GF-D8 (cell line): ENCODE results near the gene ARMS2.

Experiments used
- DNase-seq: peaks from one replicate; lab custom pipeline; 2025; lab: John Stamatoyannopoulos, UW

The ARMS2 gene

DNA sequence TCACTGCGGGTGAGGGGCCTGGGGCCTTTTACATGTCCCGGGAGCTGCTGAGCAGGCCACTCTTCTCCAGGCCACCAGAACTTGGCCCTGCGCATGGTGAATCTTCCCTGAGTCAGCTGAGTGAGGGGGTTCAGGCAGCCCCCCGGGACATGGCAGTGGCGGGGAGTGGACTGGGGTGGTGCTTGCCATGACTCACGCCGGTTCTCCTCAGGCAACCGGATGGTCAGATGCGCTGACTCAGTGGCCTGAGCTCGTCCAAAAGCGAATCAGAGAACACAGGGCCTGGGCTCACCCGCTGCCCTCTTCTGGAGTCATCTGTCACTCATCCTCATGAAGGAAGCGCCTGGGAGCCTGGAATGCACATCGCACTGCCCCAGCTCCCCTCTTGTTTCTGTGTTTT lies 40.4 kb downstream of the ARMS2 start:
- DNase-seq, result no peak

DNA sequence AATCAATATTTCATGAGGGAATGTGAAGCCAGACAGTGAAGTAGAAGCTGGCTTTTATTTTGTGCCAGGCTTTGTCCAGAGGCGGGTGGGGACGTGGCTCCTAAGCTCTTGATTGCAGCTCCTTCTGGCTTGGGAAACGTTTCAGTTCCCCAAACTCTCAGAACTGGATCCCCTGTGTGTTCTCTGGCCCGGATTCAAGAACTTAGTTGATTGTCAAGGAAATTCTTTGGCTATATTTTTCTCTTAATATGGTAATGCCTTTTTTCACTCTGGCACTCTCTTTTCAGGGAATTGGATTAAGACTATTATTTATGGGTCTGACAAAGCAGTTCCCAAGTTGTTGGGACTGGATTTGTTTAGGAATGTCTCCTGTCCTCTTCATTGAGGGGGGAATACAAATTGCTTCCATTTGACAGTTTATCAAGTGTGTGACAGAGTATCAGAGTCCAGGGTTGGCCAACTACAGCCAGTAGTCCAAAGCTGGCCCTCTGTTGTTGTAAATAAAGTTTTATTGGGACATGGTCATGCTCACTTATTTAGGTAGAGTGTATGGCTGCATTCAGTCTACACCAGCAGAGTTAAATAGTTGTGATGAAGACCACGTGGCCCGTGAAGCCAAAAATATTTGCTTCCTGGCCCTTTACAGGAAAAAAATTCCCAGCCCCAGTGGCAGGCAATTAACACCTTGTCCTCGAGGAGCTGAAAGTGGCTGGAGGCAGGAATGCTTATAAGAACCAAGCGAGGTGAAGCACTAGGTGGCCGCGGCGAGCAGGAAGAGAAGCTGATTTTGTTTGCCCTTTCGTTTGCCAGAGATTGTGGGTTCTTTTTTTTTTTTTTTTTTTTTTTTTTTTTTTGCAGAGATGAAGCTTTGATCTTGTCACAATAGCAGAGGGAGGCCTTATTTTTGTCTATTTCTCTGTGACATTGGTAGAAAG lies 41.2 kb downstream of the ARMS2 start:
- no peak for DNase-seq

DNA sequence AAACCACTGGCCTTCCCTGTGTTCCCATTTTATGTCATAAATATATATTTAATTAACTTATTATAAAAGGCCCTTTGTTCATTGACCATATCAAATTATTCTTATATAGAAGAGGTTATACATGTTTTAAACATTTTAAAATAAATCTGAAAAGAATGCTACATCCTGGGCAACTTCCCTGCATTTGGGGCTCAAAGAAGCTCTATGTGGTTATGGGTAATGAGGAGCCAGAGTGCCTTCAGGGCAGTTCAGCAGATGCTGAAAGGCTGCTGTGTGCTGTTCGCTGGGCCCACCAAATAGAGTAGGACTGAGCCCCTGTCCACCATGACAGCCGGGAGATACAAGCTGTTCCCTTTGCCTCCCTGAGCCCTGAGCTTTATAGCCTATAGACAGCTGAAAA lies 42.8 kb downstream of the ARMS2 start:
- no peak for DNase-seq

DNA sequence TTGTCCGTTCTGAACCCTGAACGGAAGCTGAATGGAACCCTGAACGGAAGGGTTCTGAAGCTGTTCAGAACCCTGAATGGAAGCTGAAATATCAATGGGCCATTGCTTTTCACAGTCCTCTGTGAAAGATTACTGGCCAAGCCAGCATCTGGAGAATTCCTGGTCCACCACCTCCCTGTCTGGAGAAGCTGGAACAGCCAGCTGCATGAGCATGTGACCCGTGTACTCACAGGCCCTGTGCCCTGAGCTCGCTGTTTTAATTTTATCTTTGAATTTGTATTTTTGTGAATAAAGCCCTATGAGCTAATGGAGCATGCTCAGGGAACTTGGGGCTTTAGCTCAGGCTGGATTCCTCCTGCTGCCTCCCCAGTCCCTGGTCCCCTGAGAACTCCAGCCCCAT lies 44.1 kb downstream of the ARMS2 start:
- DNase-seq, result no peak

DNA sequence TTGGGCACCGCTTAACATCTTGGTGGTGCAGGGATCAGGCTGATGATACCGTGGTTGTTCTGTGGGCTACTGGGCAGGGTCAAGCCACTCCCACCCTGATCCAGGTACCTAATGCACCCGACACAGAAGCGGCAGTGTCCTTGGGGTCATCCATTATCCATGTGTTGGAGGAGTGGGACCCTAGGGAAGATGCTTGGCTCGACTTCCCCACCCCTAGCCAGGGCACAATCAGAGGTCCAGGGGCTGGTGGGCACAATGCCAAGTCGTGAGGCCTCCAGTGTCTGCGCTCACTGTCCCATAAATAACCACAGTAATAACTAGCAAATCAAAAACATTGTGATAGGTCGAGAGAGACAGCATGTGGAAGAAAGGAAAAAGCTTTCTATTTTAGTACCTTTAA lies 44.6 kb downstream of the ARMS2 start:
- no peak for DNase-seq

DNA sequence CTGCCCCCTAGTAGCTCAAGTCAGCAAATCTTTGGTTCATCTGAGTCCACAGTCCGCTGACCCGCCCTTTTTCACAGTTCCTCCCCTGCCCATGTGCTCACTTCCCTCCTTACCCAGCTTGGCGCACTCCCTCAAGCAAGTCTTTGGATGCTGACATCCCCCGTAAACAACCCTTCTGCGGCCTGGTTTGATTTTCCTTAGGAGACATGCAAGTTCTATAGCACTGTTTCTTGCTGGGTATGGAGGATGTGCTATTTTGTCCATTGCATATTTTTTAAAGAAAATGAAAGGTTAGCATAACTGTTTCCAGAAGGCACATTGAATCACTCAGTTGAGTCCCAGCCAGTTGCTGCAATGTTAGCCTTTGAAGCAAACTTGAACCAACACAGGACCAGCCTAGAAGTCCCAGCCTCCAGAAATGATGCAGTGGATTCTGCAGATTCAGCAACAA lies 45.1 kb downstream of the ARMS2 start:
- DNase-seq, result no peak

DNA sequence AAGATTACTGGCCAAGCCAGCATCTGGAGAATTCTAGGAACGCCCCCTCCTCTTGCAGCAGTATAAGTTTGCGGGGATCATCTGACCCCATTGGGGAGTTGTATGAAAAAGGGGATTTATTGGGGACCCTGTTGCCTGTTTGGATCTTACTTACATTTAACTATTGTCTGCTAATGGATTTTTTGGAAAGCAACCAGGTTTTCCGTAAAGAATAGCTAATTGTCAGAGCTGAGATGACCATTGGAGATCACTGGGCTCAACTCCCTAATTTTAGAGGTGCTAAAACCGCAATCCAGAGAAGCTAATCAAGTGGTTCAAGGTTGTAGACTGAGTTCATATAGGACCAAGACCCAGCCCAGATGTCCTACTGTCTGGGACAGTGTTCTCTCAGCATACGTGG lies 45.7 kb downstream of the ARMS2 start:
- no peak for DNase-seq

DNA sequence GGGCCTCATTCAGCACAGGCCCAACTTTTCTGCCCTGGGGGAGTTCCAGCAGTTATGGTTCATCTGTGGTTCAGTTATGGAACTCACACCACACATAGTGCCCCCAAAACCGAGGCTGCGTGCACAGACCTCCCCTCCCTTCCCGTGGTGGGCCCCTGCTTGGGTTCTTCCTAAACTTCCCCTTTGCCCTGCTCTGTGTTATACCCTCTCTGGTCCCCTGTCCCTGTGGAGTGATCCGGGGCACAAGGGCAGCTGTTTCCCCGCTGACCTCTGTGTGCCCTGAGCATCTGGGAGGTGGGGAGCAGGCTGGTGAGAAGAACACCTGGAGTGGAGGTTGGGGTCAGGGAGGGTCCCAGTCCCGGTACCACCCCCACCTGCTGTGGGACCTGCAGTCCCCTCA lies 46.3 kb downstream of the ARMS2 start:
- no peak for DNase-seq

DNA sequence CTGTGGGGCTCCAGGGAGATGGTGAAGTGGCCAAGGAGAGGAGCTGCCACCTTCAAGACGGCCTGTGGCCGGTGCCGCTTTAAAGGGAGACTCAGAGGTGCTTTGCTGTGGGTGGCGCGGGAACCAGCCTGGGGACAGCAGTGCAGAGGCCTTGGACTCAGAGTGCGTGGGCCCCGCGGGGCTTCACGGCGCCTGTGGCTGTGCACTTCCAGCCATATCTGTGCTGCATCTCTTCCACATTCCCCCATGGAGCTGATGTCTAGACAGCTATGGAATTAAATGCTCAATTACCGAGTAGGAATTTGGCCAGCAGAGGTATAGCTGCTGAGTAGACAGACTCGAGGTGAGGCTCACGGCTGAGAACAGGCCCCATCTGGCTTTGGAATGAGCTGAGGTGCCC lies 48.6 kb downstream of the ARMS2 start:
- DNase-seq, result no peak

DNA sequence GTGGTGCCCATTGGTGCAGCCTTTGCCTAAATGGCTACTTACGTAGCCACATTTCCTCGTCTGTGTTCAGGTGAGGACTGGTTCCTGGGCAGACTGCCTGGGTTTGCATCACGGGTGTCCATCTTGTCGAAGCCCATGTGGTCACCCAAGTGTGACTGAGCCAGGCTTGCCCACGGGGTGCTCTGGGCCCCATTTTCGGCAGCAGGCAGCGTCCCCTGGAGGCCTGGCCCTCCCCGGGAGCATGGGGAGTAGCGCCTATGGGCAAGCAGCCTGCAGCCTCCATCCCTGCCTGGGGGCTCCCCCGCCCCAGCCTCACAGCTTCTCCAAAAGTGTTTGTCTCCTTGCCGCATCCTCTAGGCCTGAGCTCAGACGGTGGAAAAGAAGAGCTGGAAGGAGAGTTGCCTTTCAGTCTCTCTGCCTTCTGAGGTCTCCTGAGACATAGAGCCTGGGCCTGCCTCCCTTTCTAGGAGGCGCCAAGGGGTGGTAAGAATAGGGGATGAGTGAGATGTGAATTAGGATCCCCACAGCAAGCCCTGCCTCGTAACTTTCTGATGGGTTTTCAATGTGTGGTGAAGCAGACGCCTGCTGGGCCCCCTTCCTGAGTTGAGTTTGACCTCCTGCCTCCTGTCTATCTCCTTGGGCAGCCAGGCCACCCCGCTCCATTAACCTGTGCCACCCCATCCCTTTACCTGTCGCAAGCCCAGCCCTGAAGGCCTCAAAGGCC lies 49.6 kb downstream of the ARMS2 start:
- no peak for DNase-seq

DNA sequence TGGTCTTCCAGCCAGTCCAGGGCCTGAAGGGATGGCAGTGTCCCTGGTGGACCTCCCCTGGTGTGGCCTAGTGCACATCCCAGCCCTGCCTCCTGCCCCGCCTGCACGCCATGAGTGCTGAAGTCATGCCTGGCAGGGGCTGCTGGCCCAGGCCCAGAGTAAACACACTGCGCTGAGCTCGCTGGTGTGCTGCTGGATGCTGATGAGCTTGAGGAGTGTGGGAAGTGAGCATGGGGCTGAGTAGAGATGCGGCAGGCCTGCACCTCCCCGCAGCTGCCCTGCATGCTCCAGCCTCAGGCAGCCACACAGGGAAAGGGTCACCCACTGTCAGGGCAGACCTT lies 50.1 kb downstream of the ARMS2 start:
- no peak for DNase-seq

DNA sequence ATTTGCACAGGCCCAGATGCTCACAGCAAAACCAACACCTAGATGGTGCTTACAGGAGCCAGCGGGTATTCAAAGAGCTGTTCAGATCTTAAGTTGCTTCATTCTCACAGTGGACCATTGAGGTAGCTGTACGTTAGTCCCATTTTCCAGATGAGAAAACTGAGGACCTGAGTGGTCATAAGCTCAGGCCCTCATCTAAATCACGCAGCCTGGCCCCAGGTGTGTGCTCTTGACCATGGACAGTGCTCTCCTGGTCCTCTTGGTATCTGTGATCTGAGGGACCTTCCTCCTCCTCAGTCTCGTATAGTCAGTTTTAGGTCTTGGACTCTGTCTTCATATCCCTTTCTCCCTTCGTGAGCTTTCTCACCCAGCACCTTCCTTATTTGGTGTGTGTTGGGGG lies 50.6 kb downstream of the ARMS2 start:
- no peak for DNase-seq

DNA sequence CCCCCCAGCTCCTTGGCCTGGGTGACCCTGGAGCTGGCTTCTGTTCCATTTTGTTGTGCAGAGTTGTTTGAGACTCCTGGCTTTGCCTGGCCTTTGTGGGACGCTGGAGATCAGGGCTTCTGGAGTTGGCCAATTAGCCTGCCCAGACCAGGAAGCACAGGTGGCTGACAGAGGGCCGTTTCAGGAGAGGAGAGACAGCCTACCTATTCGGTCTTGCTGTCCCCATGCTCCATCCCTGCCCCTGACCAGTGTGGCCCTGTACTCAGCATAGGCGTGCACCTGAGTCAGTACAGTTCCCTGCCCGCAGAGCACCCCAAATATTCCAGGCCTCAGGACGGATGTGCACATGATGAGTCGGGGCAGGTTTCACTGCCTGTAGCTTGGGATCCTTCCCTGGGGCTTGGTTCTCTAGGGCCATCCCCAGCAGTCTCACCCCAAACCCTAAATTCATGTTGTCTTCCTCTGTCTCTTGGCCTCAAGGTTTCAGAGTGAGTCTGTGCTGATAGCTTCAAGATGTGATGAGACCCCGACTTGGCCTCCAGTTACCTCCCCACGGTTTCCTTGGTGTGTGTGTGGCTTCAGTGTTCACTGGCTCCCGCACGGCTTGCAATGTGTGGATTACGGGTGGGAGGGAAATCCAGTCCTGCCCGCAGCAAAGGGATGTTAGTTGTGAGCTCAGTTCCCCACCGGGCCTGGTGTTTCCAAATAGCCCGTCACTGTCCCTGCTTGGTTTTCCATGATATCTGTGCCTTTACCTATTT lies 51.6 kb downstream of the ARMS2 start:
- no peak for DNase-seq
